WTC11 (cell line): ENCODE data around the gene MT2A.

ENCODE experiments used
- ELF4 ChIP-seq: sonication (generic); formaldehyde crosslinking; IDR thresholded peaks from 2 replicates; pipeline ENCODE4 v1.8.1; 2022; ENCODE audit warnings: low read depth, mild to moderate bottlenecking, moderate library complexity, missing genetic modification reagents
- NR1H2 ChIP-seq: sonication (generic); formaldehyde crosslinking; IDR thresholded peaks from 2 replicates; pipeline ENCODE4 v1.9.0; 2021; ENCODE audit warnings: mild to moderate bottlenecking, moderate library complexity, missing genetic modification reagents
- PRDM15 ChIP-seq: sonication (generic); formaldehyde crosslinking; IDR thresholded peaks from 2 replicates; pipeline ENCODE4 v1.8.0; 2022; ENCODE audit warnings: missing genetic modification reagents
- ZNF121 ChIP-seq: sonication (generic); formaldehyde crosslinking; IDR thresholded peaks from 2 replicates; pipeline ENCODE4 v1.8.0; 2023; ENCODE audit warnings: missing genetic modification reagents
- ZNF138 ChIP-seq: sonication (generic); formaldehyde crosslinking; conservative IDR thresholded peaks from 2 replicates; pipeline ENCODE4 v1.8.1; 2022; ENCODE audit warnings: mild to moderate bottlenecking, moderate library complexity, missing genetic modification reagents

- TF ChIP-seq ELF4 (no peak), NR1H2 (CRISPR knock-in tag) (no peak), ZNF138 (CRISPR knock-in tag) (no peak), ZNF121 (CRISPR knock-in tag) (no peak), PRDM15 (CRISPR knock-in tag) (no peak)
These were observed 22.8 kb downstream of the MT2A start for GRCh38 chr16:56631197-56631596.
